Hair follicle dermal papilla cell (primary cell): ENCODE measurements around the gene GRXCR1. TPM values are rescaled to one million over a fixed set of nuclear protein-coding genes. Genes with fewer than 3 reads are reported as not detected.

Experiments used
- small RNA-seq: library from RNA; depleted of rRNA; stranded (forward); fragments of <200 nt; gene quantifications from one replicate; pipeline ENCODE3, GENCODE V24; 2012
- total RNA-seq: library from RNA; depleted of rRNA; stranded (reverse); fragments of >200 nt; gene quantifications from 2 replicates; pipeline ENCODE4 v1.2.3, GENCODE V29; 2012

GRXCR1 gene
- total RNA-seq, result not detected in 2 replicates

GRCh38 chr4:42892413-42892812 is at the start of gene GRXCR1:
Gene GRXCR1, plus strand, starts transcription at chr4:42892713. Its CDS starts 554 bp downstream, at chr4:42893267.

Small RNA genes within 50 kb of the gene (small RNA-seq; reads per million reads assigned to genes)
- not detected for gene RN7SKP82

Other genes with a start within 250 kb of the GRXCR1 start
- gene ATP8A1, start 235.6 kb upstream of the GRXCR1 start, total RNA-seq, result 0.97 and 1.5 TPM in 2 replicates